CD4-positive, alpha-beta T cell (primary cell): ENCODE measurements around the gene MCOLN1. TPM values are rescaled to one million over a fixed set of nuclear protein-coding genes. Genes with fewer than 3 reads are reported as not detected.
A peak's percentile ranks its signal among the peaks of the same experiment; 100 is the strongest.

ENCODE experiments used
- ATAC-seq: fragments of 200-7000 bp; cut with Tn5 transposase; one replicate; pipeline ENCODE4 v1.10.0; 2022; ENCODE audit warnings: mild to moderate bottlenecking; ENCODE audit not compliant: poor library complexity
- CTCF ChIA-PET: fragments of 350-600 bp; sonication (Branson Sonifier 250); formaldehyde crosslinking; loops from one replicate; lab custom pipeline; 2021; ENCODE audit warnings: antibody characterized with exemption, inconsistent platforms; lab: Charles Lee
- POLR2A ChIA-PET: fragments of 350-600 bp; sonication (Branson Sonifier 250); formaldehyde crosslinking; loops from one replicate; lab custom pipeline; 2021; ENCODE audit warnings: antibody characterized with exemption, inconsistent platforms; lab: Charles Lee
- DNase-seq, 14 experiments: peaks; one replicate each; pipeline ENCODE4 v3.0.0-alpha.2; 2013 to 2020; ENCODE audit warnings: mixed read lengths in 2 of 14
- H3K27ac ChIP-seq, 2 donors: one replicate each; pipeline versions ENCODE4 v1.5.1 to v1.7.0; 2013; ENCODE audit warnings: low read length in 2 of 2, low read depth in 1 of 2, mild to moderate bottlenecking in 1 of 2
- H3K27me3 ChIP-seq, 2 experiments: 1 replicate in 1 of 2; 2 replicates in 1 of 2; pipeline versions ENCODE4 v1.6.1 to v1.7.0; 2013; ENCODE audit warnings: low read length in 2 of 2, control low read depth in 1 of 2, mild to moderate bottlenecking in 1 of 2, moderate library complexity in 1 of 2; ENCODE audit not compliant: insufficient read depth in 2 of 2, control insufficient read depth in 1 of 2
- H3K36me3 ChIP-seq: one replicate; pipeline ENCODE4 v1.6.1; 2013; ENCODE audit warnings: low read length, control low read depth; ENCODE audit not compliant: insufficient read depth
- H3K4me1 ChIP-seq: one replicate; pipeline ENCODE4 v1.6.1; 2013; ENCODE audit warnings: low read length, control low read depth; ENCODE audit not compliant: insufficient read depth
- H3K4me3 ChIP-seq: one replicate; pipeline ENCODE4 v1.5.1; 2013; ENCODE audit warnings: mild to moderate bottlenecking, low read length, moderate library complexity
- H3K9me3 ChIP-seq, 2 experiments: 1 replicate in 1 of 2; 2 replicates in 1 of 2; pipeline versions ENCODE4 v1.6.1 to v1.7.0; 2013; ENCODE audit warnings: low read length in 2 of 2, mild to moderate bottlenecking in 2 of 2, control low read depth in 1 of 2, moderate library complexity in 1 of 2; ENCODE audit not compliant: control insufficient read depth in 1 of 2, insufficient read depth in 1 of 2
- H3K27ac Mint-ChIP-seq: one replicate; pipeline ENCODE4 v1.8.0; 2020; ENCODE audit warnings: mixed read lengths
- H3K27me3 Mint-ChIP-seq: one replicate; pipeline ENCODE4 v1.8.0; 2021; ENCODE audit warnings: mixed read lengths
- H3K36me3 Mint-ChIP-seq: one replicate; pipeline ENCODE4 v1.8.0; 2021; ENCODE audit warnings: low read depth, mixed read lengths
- H3K4me1 Mint-ChIP-seq: one replicate; pipeline ENCODE4 v1.8.0; 2021; ENCODE audit warnings: low read depth, mixed read lengths
- H3K4me3 Mint-ChIP-seq: one replicate; pipeline ENCODE4 v1.8.0; 2020; ENCODE audit warnings: mild to moderate bottlenecking, mixed read lengths
- H3K9me3 Mint-ChIP-seq: one replicate; pipeline ENCODE4 v1.8.0; 2020; ENCODE audit warnings: mixed read lengths
- intact Hi-C, 2 experiments: fragments of 100-400 bp; cut with DNase I in 1 of 2; cut with micrococcal nuclease in 1 of 2; formaldehyde crosslinking; loops; one replicate each; pipeline versions ENCODE4 v1.15.1 to v1.9.0; 2023 to 2025; cut with DNase I, micrococcal nuclease
- total RNA-seq, 174 experiments: library from RNA in 2 of 174; stranded (reverse) in 2 of 174; gene quantifications; one replicate each; pipeline ENCODE4 v1.2.3 and lab custom pipeline; 2021 to 2026
- TF ChIP-seq, protein P1 (sequence below): fragments of 200-600 bp; IDR thresholded peaks from one replicate; pipeline ENCODE4 v1.8.0; 2022; ENCODE audit warnings: antibody characterized with exemption, mild to moderate bottlenecking

The MCOLN1 gene
- total RNA-seq, 2 experiments from 2014 or later: 7.9 to 8.8 TPM

DNA sequence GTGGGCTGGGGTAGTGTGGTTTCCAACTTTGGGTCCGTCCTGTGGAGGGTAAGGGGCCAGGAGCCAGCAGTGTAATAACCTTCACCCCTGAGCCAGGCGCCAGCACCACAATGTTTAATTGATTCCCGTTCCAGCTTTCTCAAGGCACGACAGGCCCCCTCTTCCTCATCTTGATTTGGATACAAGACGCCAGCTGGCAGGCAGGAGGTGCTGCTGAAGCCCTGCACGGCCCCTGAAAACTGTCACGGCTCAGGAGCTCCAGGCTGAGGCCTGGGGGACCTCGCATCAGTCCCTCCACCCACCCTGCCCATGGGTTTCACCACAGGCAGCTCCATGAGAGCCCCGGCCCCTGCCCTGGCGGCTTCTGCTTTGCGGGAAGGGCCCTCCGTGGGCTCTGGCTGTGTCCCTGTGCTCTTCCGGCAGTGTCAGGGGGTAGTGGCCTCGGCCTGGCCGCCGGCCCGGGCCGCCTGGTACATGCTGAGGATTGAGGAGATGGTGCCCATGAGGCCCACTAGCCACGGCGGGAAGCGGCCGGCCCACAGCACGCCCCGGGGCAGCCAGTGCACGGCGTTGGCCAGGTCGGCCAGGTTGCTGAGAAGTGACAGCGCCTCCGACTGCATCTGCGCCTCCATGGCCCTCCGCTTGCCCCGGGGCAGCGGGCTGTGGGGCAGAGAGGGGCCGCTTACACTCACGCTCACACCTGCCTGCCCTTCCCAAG lies 45.5 kb upstream of the MCOLN1 start:
- Mint-ChIP-seq H3K4me1 (no peaks in the 10 kb centered on the region), H3K9me3 (no peaks in the 10 kb centered on the region), H3K4me3 (no peak overlapping the region), H3K36me3 (peaks cover 13% of the 10 kb centered on the region), H3K27ac (peak overlapping the region; percentile 20), H3K27me3 (no peaks in the 10 kb centered on the region)
- ATAC-seq (no peak), DNase-seq (no peak)
- Histone ChIP-seq H3K27ac (no peak overlapping the region), H3K27me3 (no peaks in the 10 kb centered on the region), H3K9me3 (no peaks in the 10 kb centered on the region), H3K4me3 (no peak overlapping the region), H3K4me1 (no peaks in the 10 kb centered on the region), H3K36me3 (peaks cover 7% of the 10 kb centered on the region)
- intact Hi-C loops: no loop called here
- ChIA-PET POLR2A (interaction anchor here (0.6 kb wide), 1 partner anchor 345 kb away, joined by 3 read pairs; no protein-coding TSS in a partner anchor), CTCF (no interaction called here)
- TF ChIP-seq, protein P1, sequence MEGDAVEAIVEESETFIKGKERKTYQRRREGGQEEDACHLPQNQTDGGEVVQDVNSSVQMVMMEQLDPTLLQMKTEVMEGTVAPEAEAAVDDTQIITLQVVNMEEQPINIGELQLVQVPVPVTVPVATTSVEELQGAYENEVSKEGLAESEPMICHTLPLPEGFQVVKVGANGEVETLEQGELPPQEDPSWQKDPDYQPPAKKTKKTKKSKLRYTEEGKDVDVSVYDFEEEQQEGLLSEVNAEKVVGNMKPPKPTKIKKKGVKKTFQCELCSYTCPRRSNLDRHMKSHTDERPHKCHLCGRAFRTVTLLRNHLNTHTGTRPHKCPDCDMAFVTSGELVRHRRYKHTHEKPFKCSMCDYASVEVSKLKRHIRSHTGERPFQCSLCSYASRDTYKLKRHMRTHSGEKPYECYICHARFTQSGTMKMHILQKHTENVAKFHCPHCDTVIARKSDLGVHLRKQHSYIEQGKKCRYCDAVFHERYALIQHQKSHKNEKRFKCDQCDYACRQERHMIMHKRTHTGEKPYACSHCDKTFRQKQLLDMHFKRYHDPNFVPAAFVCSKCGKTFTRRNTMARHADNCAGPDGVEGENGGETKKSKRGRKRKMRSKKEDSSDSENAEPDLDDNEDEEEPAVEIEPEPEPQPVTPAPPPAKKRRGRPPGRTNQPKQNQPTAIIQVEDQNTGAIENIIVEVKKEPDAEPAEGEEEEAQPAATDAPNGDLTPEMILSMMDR: no peak

DNA sequence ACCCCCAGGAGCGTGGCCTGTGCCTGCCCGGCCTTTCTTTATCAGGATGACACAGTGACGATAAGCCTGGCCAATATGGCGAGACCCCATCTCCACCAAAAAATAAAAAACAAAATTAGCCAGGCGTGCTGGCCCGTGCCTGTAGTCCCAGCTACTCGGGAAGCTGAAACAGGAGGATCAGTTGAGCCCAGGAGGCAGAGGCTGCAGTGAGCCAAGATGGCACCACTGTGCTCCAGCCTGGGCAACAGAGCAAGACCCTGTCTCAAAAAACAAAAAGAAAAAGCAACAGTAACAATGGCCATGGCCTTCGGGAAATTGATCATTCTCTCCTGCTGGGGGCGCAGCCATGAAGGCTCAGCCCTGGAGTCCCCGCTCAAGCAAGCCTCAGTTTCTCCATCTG lies 44.7 kb upstream of the MCOLN1 start:
- no peak for DNase-seq
- CTCF ChIA-PET: no interaction called here
- peaks cover 4% of the 10 kb centered on the region for H3K36me3 Mint-ChIP-seq
- H3K27me3 Mint-ChIP-seq: no peaks in the 10 kb centered on the region
- Histone ChIP-seq H3K27me3 (no peaks in the 10 kb centered on the region), H3K4me1 (no peaks in the 10 kb centered on the region), H3K36me3 (no peaks in the 10 kb centered on the region), H3K4me3 (no peak overlapping the region), H3K9me3 (no peaks in the 10 kb centered on the region), H3K27ac (no peak overlapping the region)
- H3K9me3 Mint-ChIP-seq: no peaks in the 10 kb centered on the region
- no peak for ATAC-seq
- no peaks in the 10 kb centered on the region for H3K4me1 Mint-ChIP-seq
- TF ChIP-seq, protein P1: no peak
- no peak overlapping the region for H3K4me3 Mint-ChIP-seq
- POLR2A ChIA-PET: interaction anchor here (0.9 kb wide), 1 partner anchor 45 kb away, joined by 3 read pairs; the partner anchor contains the start of gene MCOLN1
- H3K27ac Mint-ChIP-seq: no peak overlapping the region
- intact Hi-C loops: no loop called here

DNA sequence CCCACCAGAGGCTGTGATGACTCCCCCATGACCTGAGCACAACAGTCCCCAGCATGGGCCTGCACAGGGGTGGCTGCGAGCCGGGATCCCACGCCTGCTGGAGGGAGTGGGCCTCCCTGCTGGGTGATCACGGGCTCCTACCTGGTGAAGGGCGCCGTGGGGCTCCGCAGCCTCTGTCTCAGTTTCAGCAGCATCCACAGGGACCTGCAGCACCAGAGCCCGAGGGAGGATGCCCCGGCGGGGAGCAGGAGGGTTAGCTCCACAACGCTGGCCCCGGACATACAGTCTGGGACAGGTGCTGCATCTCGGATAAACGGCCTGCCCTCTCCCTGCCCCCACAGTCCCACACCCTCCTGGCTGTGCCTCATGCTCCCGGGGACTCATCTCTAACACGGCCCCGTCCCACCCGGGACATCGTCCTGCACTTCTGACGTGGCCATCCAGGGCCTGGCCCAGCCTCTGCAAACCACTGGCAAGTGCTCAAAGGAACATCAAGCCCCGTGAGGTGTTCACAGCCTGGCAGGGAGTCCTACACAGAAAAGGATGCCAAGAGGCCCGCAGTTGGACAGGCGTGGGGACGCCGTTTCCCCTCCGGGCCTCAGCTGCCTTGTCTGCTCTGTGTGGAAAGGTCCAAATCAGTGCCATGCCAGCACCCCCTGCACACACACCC lies 44.1 kb upstream of the MCOLN1 start:
- Mint-ChIP-seq H3K36me3 (no peaks in the 10 kb centered on the region), H3K9me3 (no peaks in the 10 kb centered on the region), H3K4me3 (no peak overlapping the region), H3K27me3 (peaks cover 3% of the 10 kb centered on the region), H3K4me1 (peaks cover 4% of the 10 kb centered on the region), H3K27ac (no peak overlapping the region)
- H3K4me3 ChIP-seq: no peak overlapping the region
- ChIA-PET POLR2A (interaction anchor here (0.9 to 1.3 kb wide), 2 partner anchors 9 to 44 kb away, joined by 3 to 4 read pairs; partner anchors contain the start of gene MCOLN1), CTCF (no interaction called here)
- TF ChIP-seq, protein P1: no peak
- no peaks in the 10 kb centered on the region for H3K9me3 ChIP-seq
- H3K4me1 ChIP-seq: peaks cover 4% of the 10 kb centered on the region
- ATAC-seq: no peak
- DNase-seq: no peak
- intact Hi-C loops: no loop called here
- H3K27ac ChIP-seq: no peak overlapping the region
- no peaks in the 10 kb centered on the region for H3K27me3 ChIP-seq
- no peaks in the 10 kb centered on the region for H3K36me3 ChIP-seq
